ENCODE measurements around the gene LIFR.

The LIFR gene

GRCh38 chr5:38548064-38548759 lies 8.2 kb downstream of the LIFR start:
- DNase-seq (ENCODE audit: low spot score): no peak

DNA sequence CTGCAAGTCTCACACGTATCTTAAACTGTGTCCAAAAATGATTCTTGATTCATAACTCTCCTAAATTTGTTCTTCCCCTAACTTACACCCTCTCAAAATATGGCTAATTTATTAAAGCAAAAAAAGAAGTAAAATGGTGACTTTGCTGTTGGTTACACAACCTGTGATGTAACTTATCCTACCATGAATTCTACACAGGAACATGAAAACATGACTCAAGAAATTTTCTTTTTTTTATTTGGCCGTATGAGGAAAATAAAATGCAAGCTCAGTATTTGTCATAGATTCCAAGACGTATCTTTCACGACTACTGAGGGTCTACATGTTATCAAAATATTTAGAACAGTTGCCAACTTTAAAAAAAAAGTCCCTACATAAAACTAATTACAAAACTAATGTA lies 9.2 kb downstream of the LIFR start:
- DNase-seq (ENCODE audit: low spot score): no peak

- peak; percentile 9 for DNase-seq (ENCODE audit: low spot score)
Observed at GRCh38 chr5:38546691-38547146, 9.7 kb downstream of the LIFR start.

- DNase-seq (ENCODE audit: low spot score): no peak
Observed at GRCh38 chr5:38543886-38544285, 12.6 kb downstream of the LIFR start.

DNA sequence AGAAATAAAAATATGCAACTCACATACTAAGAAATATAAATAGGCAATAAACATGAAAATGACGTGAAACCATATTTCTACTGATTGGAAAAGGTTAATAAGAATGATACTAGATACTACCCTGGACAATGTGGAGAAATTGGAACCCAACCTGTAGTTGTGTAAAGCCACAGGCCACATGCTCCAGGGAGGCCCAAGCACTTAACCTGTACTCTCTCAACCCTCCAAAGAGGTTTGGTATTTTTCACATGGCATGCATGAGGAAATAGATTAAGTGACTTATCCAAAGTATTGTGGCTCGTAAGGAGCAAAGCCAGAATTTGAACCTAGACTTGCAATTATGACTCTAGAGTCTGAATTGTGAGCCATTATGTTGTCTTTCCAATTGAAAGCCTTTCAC lies 13.4 kb downstream of the LIFR start:
- DNase-seq (ENCODE audit: low spot score): no peak

GRCh38 chr5:38541174-38541725 lies 15.2 kb downstream of the LIFR start:
- no peak for DNase-seq (ENCODE audit: low spot score)

DNA sequence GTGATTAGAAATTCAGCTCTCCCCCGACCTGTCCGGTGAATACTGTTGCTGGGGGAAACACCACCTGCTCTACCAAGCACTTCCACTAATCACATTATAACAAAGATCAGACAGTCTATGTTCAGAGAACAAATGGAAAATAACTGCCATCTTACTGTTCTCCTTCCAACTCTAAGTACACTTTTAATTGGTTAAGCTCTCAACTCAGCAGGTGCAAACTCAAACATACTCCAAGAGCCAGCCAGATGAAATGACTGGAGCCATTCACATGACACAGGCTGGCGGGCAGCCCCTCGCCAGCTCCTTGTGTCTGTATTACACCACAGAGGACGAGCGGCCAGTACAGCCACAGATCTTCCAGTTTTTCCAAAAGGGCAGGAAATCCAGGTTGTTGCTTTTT lies 16.1 kb downstream of the LIFR start:
- no peak for DNase-seq (ENCODE audit: low spot score)

DNA sequence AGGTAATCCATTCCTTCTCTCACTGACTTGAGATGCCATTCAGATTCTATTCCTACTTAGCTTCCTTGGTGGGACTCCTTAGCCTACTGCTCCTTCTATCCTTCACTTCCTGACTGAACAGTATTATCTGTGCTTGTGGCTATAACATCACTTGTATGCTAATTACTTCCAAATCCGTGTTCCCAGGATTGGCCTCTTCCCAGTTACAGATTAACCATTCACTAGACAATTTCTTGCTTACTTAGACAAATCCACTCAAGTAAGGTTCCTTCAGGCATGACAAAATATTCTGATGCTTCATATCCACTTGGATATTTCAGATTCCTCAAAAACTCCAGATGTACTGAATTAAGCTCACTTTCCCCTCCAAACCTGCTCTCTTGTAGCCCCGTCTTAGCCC lies 18.3 kb downstream of the LIFR start:
- DNase-seq (ENCODE audit: low spot score): no peak

- no peak for DNase-seq (ENCODE audit: low spot score)
Observed at GRCh38 chr5:38537505-38537904, 18.9 kb downstream of the LIFR start.

- no peak for DNase-seq (ENCODE audit: low spot score)
Observed at GRCh38 chr5:38536968-38537367, 19.5 kb downstream of the LIFR start.

GRCh38 chr5:38535845-38536244 lies 20.6 kb downstream of the LIFR start:
- no peak for DNase-seq (ENCODE audit: low spot score)

GRCh38 chr5:38535248-38535750 lies 21.1 kb downstream of the LIFR start:
- DNase-seq (ENCODE audit: low spot score): no peak

DNA sequence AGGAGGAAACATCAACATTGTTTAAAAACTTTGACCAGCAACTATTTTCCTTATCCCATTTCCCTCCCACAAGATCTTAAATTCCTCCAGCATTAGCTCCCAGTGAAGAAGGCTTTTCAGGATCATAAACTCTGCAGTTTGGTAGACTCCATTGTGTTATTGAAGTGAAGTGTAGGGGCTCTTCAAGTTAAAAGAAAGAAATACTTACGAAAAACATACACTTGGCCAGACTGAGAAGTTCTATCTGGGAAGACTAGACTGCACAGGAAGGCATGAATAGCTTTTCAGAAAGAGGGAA lies 22.3 kb downstream of the LIFR start:
- no peak for DNase-seq (ENCODE audit: low spot score)

- no peak for DNase-seq (ENCODE audit: low spot score)
Observed at GRCh38 chr5:38533286-38534155, 22.9 kb downstream of the LIFR start.

DNA sequence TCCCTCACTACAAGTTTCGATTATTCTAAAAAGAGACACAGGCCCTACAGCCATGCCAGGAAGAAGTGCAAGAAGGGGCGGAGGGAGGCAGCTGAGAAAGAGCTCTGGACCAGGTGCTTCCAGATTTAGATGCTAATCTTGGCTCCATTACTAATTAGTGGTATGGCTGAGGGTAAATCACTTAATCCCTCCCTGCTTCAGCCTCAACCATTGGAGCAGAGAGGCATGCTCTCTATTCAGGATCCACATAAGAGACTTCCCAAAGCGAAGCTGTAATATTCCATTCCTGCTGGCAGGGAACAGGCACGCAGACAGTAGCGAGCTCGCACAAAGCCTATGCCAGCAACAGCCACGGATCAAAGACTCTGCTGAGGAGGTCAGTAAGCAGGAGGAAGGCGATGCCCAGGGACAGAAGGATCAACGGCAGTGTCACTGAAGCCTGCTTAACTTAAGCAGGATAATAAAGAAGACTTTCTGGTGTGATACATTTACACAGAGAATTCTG lies 24.2 kb downstream of the LIFR start:
- no peak for DNase-seq (ENCODE audit: low spot score)

- no peak for DNase-seq (ENCODE audit: low spot score)
Observed at GRCh38 chr5:38531518-38531917, 24.9 kb downstream of the LIFR start.

DNA sequence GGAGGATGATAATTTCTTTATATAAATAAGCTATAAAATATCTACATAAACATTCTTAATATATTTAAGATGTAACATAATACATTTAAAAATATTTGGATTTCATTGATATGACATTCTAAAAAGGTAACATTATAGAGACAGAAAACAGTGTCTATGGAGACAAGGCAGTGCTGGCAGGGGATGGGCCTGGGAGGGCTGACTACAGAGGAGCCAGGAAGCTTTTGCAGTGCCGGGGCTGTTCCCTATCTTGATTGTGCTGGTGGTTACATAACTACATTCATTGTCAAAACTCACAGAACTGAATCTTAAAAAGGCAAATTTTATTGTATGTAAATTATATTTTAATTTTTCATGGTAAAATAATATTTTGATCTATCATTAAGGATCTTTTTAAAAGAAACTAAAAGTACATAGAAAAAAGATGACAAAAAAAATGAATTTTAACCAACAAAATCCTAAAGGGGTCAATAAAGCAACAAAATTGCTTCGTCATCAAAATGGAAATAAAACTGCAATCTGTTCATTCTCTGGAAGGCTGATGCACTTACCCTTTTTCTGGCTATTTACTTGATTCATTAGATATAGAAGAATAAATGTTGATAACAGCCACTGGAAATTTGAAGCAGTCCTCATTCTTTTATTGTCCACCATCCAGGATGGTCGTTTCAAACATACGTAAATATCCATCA lies 26.3 kb downstream of the LIFR start:
- DNase-seq (ENCODE audit: low spot score): no peak

DNA sequence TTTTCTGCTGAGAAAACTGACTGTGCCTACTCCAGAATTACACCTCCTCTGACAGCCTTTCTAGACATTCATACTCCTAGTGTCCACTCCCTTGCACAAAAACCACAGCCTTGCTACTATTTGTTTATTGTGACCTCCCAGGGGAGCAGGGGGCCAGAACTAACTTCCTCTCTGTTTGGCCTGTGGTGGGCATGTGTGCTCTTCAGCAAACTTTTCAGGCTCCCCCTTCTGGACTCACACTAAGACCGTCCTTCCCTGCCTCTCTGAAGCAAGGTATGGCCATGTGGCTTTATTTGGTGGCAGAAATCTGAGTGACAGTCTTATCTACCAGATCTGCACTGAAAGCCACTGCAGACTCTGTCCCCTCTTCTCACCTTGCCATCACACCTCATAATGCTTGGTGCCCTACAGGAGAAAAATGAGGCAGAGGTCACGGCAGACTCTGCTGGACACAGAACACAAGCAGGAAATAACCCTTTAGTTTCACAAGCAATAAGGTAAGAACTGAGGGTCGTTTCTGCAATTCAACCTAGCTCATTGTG lies 28.2 kb downstream of the LIFR start:
- no peak for DNase-seq (ENCODE audit: low spot score)

GRCh38 chr5:38527475-38527874 lies 29.0 kb downstream of the LIFR start:
- no peak for DNase-seq (ENCODE audit: low spot score)

- no peak for DNase-seq (ENCODE audit: low spot score)
Observed at GRCh38 chr5:38524022-38524421, 32.4 kb downstream of the LIFR start.

DNA sequence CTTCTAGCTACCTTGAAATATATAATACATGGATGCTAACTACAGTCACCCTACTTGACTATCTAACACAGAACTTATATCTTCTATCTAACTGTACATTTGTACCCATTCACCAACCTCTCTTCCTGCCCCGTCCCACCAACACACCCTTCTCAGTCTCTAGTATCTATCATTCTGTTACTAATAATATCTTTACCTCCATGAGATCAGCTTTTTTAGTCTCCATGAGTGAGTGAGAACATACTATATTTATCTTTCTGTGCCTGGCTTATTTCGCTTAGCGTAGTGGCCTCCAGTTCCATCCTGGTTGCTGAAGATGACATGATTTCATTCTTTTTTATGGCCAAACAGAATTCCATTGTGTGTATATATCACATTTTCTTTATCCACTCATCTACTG lies 37.0 kb downstream of the LIFR start:
- no peak for DNase-seq (ENCODE audit: low spot score)

- DNase-seq (ENCODE audit: low spot score): no peak
Observed at GRCh38 chr5:38518341-38518740, 38.1 kb downstream of the LIFR start.
